Measurements from ENCODE around the gene AKAP10. TPM values are rescaled to one million over a fixed set of nuclear protein-coding genes. Genes with fewer than 3 reads are reported as not detected.

AKAP10 gene
- total and polyA plus RNA-seq, 10 of the 15 experiments (the other 5 are each of a cell fraction or from before 2014, with no cell fraction given): 4.3 to 23.7 (median 14.7) TPM

DNA sequence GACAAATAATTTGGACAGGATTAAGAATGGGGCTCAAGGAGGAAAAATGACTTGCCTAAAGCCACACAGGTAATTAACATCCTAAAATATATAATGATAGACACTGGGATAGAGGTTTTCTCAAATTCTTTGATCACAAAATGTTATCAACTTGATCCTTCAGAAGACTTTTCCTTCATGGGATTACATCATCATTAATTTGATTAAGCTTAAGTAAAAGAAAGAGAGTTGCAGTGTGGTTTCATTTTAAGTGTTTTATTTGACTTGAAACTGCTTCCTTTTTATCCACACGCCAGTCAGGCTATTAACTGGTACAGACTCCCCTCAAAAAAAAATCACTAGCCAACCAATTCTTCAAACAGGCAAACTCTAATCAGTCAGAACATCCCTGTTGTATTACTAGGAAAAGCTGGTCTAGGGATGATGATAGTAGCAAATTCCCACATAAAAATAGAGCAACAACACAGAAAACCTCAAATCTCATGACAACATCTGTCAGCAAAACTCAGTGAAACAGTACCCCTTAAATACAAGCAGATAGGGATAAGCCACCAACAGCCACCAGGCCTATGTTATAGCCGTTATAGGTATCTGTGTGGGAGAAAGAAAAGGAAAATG lies 32.5 kb downstream of the AKAP10 start:
- no peak for FAIRE-seq
- intact Hi-C loops (cut with micrococcal nuclease; ENCODE audit: unreplicated experiment): no loop called here
- ChIA-PET RAD21 (ENCODE audit: unreplicated experiment) (no interaction called here), POLR2A (no interaction called here), CTCF (no interaction called here), SMC1A (ENCODE audit: uncharacterized antibody, unreplicated experiment) (interaction anchor here (1.0 kb wide), 1 partner anchor 37 kb away, joined by 3 read pairs; no protein-coding TSS in a partner anchor)
- no peak for ATAC-seq
- H3K4me2 ChIP-seq (ENCODE audit: control insufficient read depth, insufficient read depth): no peak overlapping the region
- no peak overlapping the region for H3K27ac ChIP-seq (ENCODE audit: control insufficient read depth, insufficient read depth)
- in situ Hi-C loops (cut with MboI): no loop called here
- no peak for DNase-seq (ENCODE audit: low read depth, low spot score)
- H3K27me3 ChIP-seq (replicated peaks in 1 of 2; ENCODE audit: control insufficient read depth in 2 of 2, insufficient read depth in 2 of 2, low read length in 1 of 2): no peaks in the 10 kb centered on the region
- H4K20me1 ChIP-seq (ENCODE audit: control insufficient read depth, insufficient read depth): no peaks in the 10 kb centered on the region
- H3K36me3 ChIP-seq (ENCODE audit: control insufficient read depth in 2 of 2, insufficient read depth in 2 of 2, low read length in 1 of 2): peaks cover 18 to 46% of the 10 kb centered on the region in 2 experiments
- peaks cover 7% of the 10 kb centered on the region for H3K4me1 ChIP-seq (ENCODE audit: control insufficient read depth, insufficient read depth, low read length)
- H3K9me3 ChIP-seq (replicated peaks; ENCODE audit: control insufficient read depth, insufficient read depth, low read length): no peaks in the 10 kb centered on the region
- no peak overlapping the region for H2AFZ ChIP-seq (ENCODE audit: control insufficient read depth, low read depth, low read length)
- H3K4me3 ChIP-seq: no peak overlapping the region
- no TSS peak for BruUV-seq (replicated peaks)
- H3K79me2 ChIP-seq (ENCODE audit: control insufficient read depth, insufficient read depth, low read length): peaks cover 7% of the 10 kb centered on the region
- no peak overlapping the region for H3K9ac ChIP-seq (ENCODE audit: control insufficient read depth, insufficient read depth, low read length)
- 95% methylated on average over 2 of the region's 2 CpGs for WGBS (ENCODE audit: insufficient coverage, insufficient replicate concordance, low lambda C conversion rate, missing lambda C conversion rate)
- no peak for TF ChIP-seq PML (IDR thresholded peaks at IDR 0.05; ENCODE audit: low read length)
- TF ChIP-seq ATF7 (IDR thresholded peaks at IDR 0.05; ENCODE audit: low read depth): 0 out of 2 replicates have a peak, but pooled peaks have one; percentile 40

DNA sequence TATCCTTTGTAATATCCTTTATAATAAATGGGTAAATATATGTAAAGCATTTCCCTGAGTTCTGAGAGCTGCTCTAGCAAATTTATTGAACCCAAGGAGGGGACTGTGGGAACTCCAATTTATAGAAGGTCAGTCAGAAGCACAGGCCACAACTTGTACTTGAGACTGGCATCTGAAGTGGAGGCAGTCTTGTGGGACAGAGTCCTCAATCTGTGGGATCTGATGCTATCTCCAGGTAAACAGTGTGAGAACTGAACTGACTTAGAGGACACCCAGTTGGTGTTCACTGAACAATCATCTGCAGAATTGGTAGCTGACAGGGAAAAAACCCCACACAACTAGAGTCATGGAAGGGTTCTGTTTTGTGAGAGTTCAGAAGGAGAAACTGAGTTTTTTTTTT lies 34.0 kb downstream of the AKAP10 start:
- Histone ChIP-seq H4K20me1 (ENCODE audit: control insufficient read depth, insufficient read depth) (no peaks in the 10 kb centered on the region), H3K27me3 (replicated peaks in 1 of 2; ENCODE audit: control insufficient read depth in 2 of 2, insufficient read depth in 2 of 2, low read length in 1 of 2) (no peaks in the 10 kb centered on the region), H3K4me3 (no peak overlapping the region), H3K79me2 (ENCODE audit: control insufficient read depth, insufficient read depth, low read length) (peaks cover 4% of the 10 kb centered on the region), H3K4me2 (ENCODE audit: control insufficient read depth, insufficient read depth) (no peak overlapping the region), H3K9me3 (replicated peaks; ENCODE audit: control insufficient read depth, insufficient read depth, low read length) (no peaks in the 10 kb centered on the region), H3K9ac (ENCODE audit: control insufficient read depth, insufficient read depth, low read length) (no peak overlapping the region), H3K36me3 (ENCODE audit: control insufficient read depth in 2 of 2, insufficient read depth in 2 of 2, low read length in 1 of 2) (peaks cover 20 to 49% of the 10 kb centered on the region in 2 experiments), H2AFZ (ENCODE audit: control insufficient read depth, low read depth, low read length) (no peak overlapping the region), H3K4me1 (ENCODE audit: control insufficient read depth, insufficient read depth, low read length) (peaks cover 4% of the 10 kb centered on the region), H3K27ac (ENCODE audit: control insufficient read depth, insufficient read depth) (no peak overlapping the region)
- in situ Hi-C loops (cut with MboI): no loop called here
- ChIA-PET RAD21 (ENCODE audit: unreplicated experiment) (no interaction called here), SMC1A (ENCODE audit: uncharacterized antibody, unreplicated experiment) (no interaction called here), CTCF (interaction anchor here (0.5 kb wide), 1 partner anchor 427 kb away, joined by 3 read pairs; no protein-coding TSS in a partner anchor), POLR2A (interaction anchor here (0.6 kb wide), 1 partner anchor 17 kb away, joined by 4 read pairs; no protein-coding TSS in a partner anchor)
- BruUV-seq (replicated peaks): no TSS peak
- no peak for FAIRE-seq
- ATAC-seq: no peak
- intact Hi-C loops (cut with micrococcal nuclease; ENCODE audit: unreplicated experiment): no loop called here
- no peak for DNase-seq (ENCODE audit: low read depth, low spot score)
- TF ChIP-seq MYC (IDR thresholded peaks at IDR 0.05; ENCODE audit: insufficient read depth, insufficient read length, insufficient replicate concordance, low read length, severe bottlenecking) (no peak), RAD51 (IDR thresholded peaks at IDR 0.05) (no peak), ZNF217 (IDR thresholded peaks at IDR 0.05) (no peak), RAD21 (IDR thresholded peaks at IDR 0.05; ENCODE audit: insufficient read depth, low read depth, low read length) (no peak), SMAD5 (IDR thresholded peaks at IDR 0.05; ENCODE audit: low read depth) (no peak), SMC3 (IDR thresholded peaks at IDR 0.05; ENCODE audit: borderline replicate concordance, low read length) (no peak), SMARCA5 (IDR thresholded peaks at IDR 0.05) (no peak)
- TF ChIP-seq, protein P1, sequence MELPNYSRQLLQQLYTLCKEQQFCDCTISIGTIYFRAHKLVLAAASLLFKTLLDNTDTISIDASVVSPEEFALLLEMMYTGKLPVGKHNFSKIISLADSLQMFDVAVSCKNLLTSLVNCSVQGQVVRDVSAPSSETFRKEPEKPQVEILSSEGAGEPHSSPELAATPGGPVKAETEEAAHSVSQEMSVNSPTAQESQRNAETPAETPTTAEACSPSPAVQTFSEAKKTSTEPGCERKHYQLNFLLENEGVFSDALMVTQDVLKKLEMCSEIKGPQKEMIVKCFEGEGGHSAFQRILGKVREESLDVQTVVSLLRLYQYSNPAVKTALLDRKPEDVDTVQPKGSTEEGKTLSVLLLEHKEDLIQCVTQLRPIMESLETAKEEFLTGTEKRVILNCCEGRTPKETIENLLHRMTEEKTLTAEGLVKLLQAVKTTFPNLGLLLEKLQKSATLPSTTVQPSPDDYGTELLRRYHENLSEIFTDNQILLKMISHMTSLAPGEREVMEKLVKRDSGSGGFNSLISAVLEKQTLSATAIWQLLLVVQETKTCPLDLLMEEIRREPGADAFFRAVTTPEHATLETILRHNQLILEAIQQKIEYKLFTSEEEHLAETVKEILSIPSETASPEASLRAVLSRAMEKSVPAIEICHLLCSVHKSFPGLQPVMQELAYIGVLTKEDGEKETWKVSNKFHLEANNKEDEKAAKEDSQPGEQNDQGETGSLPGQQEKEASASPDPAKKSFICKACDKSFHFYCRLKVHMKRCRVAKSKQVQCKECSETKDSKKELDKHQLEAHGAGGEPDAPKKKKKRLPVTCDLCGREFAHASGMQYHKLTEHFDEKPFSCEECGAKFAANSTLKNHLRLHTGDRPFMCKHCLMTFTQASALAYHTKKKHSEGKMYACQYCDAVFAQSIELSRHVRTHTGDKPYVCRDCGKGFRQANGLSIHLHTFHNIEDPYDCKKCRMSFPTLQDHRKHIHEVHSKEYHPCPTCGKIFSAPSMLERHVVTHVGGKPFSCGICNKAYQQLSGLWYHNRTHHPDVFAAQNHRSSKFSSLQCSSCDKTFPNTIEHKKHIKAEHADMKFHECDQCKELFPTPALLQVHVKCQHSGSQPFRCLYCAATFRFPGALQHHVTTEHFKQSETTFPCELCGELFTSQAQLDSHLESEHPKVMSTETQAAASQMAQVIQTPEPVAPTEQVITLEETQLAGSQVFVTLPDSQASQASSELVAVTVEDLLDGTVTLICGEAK (IDR thresholded peaks at IDR 0.05; ENCODE audit: borderline replicate concordance): no peak
- TF ChIP-seq, protein P2, sequence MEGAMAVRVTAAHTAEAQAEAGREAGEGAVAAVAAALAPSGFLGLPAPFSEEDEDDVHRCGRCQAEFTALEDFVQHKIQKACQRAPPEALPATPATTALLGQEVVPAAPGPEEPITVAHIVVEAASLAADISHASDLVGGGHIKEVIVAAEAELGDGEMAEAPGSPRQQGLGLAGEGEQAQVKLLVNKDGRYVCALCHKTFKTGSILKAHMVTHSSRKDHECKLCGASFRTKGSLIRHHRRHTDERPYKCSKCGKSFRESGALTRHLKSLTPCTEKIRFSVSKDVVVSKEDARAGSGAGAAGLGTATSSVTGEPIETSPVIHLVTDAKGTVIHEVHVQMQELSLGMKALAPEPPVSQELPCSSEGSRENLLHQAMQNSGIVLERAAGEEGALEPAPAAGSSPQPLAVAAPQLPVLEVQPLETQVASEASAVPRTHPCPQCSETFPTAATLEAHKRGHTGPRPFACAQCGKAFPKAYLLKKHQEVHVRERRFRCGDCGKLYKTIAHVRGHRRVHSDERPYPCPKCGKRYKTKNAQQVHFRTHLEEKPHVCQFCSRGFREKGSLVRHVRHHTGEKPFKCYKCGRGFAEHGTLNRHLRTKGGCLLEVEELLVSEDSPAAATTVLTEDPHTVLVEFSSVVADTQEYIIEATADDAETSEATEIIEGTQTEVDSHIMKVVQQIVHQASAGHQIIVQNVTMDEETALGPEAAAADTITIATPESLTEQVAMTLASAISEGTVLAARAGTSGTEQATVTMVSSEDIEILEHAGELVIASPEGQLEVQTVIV (IDR thresholded peaks at IDR 0.05; ENCODE audit: borderline replicate concordance, partially characterized antibody): no peak
